GM10248 (cell line): ENCODE measurements around the gene AVEN.

Source experiments
- CTCF ChIA-PET: fragments of 300-600 bp; sonication (Branson Sonifier 250); formaldehyde crosslinking; extraction: SDS; loops from one replicate; lab custom pipeline; 2021; ENCODE audit warnings: antibody characterized with exemption; lab: Yijun Ruan, JAX
- POLR2A ChIA-PET: fragments of 350-650 bp; sonication (Branson Sonifier 250); formaldehyde crosslinking; extraction: SDS; loops from one replicate; lab custom pipeline; 2020; ENCODE audit warnings: antibody characterized with exemption; lab: Yijun Ruan, JAX
- DNase-seq: peaks from one replicate; pipeline ENCODE4 v3.0.0; 2012; ENCODE audit errors: extremely low spot score
- CTCF ChIP-seq: IDR thresholded peaks from 2 replicates; pipeline ENCODE4 v1.5.1; 2012; ENCODE audit warnings: mild to moderate bottlenecking, low read depth; ENCODE audit errors: extremely low read depth, missing control alignments, control extremely low read depth

AVEN gene

DNA sequence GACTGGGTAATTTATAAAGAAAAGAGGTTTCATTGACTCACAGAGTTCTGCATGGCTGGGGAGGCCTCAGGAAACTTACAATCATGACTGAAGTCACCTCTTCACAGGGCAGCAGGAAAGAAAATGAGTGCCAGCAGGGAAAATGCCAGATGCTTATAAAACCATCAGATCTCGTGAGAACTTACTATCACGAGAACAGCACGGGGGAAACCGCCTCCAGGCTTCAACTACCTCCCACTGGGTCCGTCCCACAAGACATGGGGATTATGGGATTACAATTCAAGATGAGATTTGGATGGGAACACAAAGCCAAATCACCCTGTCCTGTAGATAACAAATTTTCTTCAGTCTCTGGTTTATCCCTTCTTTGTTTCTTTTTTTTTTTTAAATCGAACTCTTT lies 31.0 kb upstream of the AVEN start:
- POLR2A ChIA-PET: no interaction called here
- CTCF ChIA-PET: interaction anchor here (1.6 kb wide), 1 partner anchor 9 kb away, joined by 6 read pairs; no protein-coding TSS in a partner anchor
- TF ChIP-seq CTCF: no peak
- DNase-seq: no peak

DNA sequence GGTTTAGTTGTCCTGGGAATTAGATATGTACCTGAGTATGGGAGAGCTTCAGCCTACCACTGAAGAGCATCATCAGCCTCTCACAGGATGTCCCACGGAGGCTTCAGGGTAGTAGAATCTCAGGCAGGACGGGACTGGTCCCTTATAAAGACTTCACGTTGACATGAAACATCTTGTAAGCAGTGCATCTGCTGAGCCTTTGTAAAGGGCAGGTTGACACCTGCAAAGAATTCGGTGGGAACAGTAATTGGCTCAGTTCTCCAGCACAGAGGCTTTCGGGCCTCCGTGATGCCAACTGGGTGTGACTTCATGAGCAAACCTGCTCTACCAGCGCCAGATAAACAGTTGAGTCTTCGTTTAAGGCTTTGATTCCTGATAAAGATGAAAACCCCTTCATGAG lies 26.9 kb upstream of the AVEN start:
- ChIA-PET POLR2A (no interaction called here), CTCF (interaction anchor here (1.4 to 4.6 kb wide), 2 partner anchors 44 to 145 kb away, joined by 3 to 52 read pairs; partner anchors contain the start of gene KATNBL1)
- DNase-seq: no peak
- TF ChIP-seq CTCF: no peak

DNA sequence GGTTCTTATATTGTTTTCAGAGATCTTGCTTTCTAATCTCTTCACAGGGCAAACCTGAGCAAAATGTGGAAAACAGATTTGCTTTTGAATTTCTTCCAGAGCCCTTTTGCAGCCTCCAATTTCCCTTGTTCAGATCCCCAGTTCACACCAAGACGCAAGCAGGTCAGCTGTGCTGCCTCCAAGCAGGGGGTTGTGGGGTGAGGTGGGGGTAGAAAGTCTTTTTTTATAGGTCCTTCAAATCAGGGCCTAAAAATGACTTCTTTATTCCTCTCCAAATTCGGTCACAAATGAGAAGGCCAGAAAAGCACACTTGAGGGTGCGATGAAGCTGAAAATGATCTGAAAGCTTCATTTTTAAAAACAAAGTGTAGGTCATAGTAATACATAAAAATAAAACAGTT lies 26.3 kb upstream of the AVEN start:
- TF ChIP-seq CTCF: no peak
- CTCF ChIA-PET: interaction anchor here (1.4 to 4.6 kb wide), 4 partner anchors 10 to 518 kb away, joined by 3 to 52 read pairs (median 6); partner anchors contain the start of genes GOLGA8B and KATNBL1
- POLR2A ChIA-PET: no interaction called here
- DNase-seq: no peak

DNA sequence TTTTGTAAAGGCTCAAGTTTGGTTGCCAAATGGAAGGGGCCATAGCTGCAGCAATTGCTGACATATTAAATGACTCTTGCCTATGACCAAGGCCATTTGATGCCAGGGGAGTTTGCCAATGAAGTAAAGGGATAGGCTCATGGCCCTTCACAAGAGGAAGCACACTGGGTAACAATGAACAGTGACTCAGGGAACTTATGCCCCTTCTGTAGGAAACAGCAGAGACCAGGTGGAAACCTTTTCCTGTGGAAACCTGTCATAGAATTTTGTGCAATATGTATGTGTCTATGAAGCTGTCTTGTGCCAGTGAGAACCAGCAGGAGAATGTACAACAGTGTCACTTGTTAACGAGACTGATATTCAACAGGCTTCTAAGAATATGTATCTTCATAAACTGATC lies 25.4 kb upstream of the AVEN start:
- ChIA-PET POLR2A (no interaction called here), CTCF (interaction anchor here (1.3 to 4.6 kb wide), 6 partner anchors 9 to 519 kb away, joined by 4 to 52 read pairs (median 6); partner anchors contain the start of genes GOLGA8B and KATNBL1)
- DNase-seq: no peak
- no peak for TF ChIP-seq CTCF

GRCh38 chr15:34059946-34060345 lies 20.9 kb upstream of the AVEN start:
- CTCF ChIA-PET: interaction anchor here (1.5 to 2.8 kb wide), 2 partner anchors 9 to 149 kb away, joined by 3 to 19 read pairs; partner anchors contain the start of gene KATNBL1

DNA sequence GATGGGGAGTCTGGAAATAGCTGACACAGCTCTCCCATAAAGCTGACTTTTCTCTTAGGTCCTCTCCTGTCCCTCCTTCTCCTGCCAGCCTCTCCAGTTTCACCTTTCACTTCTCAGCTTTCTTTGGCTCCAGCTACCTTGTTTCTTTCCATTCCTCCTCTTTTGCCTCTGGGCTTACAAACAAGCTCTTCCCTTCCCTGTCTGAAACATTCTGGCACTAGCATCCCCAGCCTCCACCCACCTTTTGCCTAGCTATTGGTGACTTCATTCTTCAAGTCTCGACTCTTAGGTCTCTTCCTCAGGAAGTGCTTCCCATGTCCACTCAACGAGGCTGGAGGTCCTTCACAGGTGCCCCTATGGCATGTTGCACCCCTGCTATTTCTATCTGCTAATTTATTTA lies 20.5 kb upstream of the AVEN start:
- no peak for DNase-seq
- no peak for TF ChIP-seq CTCF
- ChIA-PET POLR2A (no interaction called here), CTCF (interaction anchor here (1.3 to 2.8 kb wide), 3 partner anchors 8 to 150 kb away, joined by 3 to 19 read pairs (median 3); partner anchors contain the start of gene KATNBL1)

More at GRCh38 chr15:34059946-34060345, 20.9 kb upstream of the AVEN start:
- no peak for DNase-seq
- POLR2A ChIA-PET: no interaction called here
- TF ChIP-seq CTCF: no peak
